Astrocyte of the spinal cord (primary cell): ENCODE results near the gene PLK5.

Experiments used
- DNase-seq: peaks from one replicate; pipeline ENCODE4 v3.0.0; 2011; ENCODE audit warnings: low read depth, low spot score
- H3K4me3 ChIP-seq: 2 replicates; pipeline ENCODE4 v1.5.1; 2011; ENCODE audit warnings: low read depth, mild to moderate bottlenecking, low read length, moderate library complexity
- CTCF ChIP-seq: IDR thresholded peaks from 2 replicates; pipeline ENCODE4 v1.5.1; 2012; ENCODE audit warnings: low read depth, mild to moderate bottlenecking, low read length, inconsistent platforms
- in situ Hi-C: cut with HindIII; loops from 2 replicates; pipeline ENCODE4 v1.10.0; 2017; ENCODE audit warnings: low sequenced_read_pairs

Gene PLK5

GRCh38 chr19:1582201-1582600 is 58.3 kb downstream of the PLK5 start:
- no peak for TF ChIP-seq CTCF
- no peak for DNase-seq
- in situ Hi-C loops, result no loop called here
- H3K4me3 ChIP-seq, result no peak overlapping the region

GRCh38 chr19:1584500-1585242 is 60.8 kb downstream of the PLK5 start:
- no peak for DNase-seq
- no peak for TF ChIP-seq CTCF
- in situ Hi-C loops, result no loop called here
- no peak overlapping the region for H3K4me3 ChIP-seq

GRCh38 chr19:1585243-1585580 is 61.3 kb downstream of the PLK5 start:
- no peak overlapping the region for H3K4me3 ChIP-seq
- in situ Hi-C loops, result no loop called here
- DNase-seq, result no peak
- no peak for TF ChIP-seq CTCF
